Ectodermal cell (in vitro differentiated cells): ENCODE results near the gene HDAC11.
"Not testable (repeated sequence)": the region's sequence is repeated elsewhere in the genome, so short reads cannot be mapped to it uniquely, and the experiment has no call there.

Source experiments
- H3K27ac ChIP-seq: 2 replicates; pipeline ENCODE4 v1.7.0; 2013; ENCODE audit warnings: mild to moderate bottlenecking, low read depth, low read length; ENCODE audit not compliant: insufficient read depth, poor library complexity, severe bottlenecking
- H3K27me3 ChIP-seq: 2 replicates; pipeline ENCODE4 v1.7.0; 2013; ENCODE audit warnings: mild to moderate bottlenecking, low read length; ENCODE audit not compliant: insufficient read depth, control insufficient read depth, poor library complexity, severe bottlenecking
- H3K36me3 ChIP-seq: one replicate; pipeline ENCODE4 v1.7.0; 2013; ENCODE audit warnings: low read length; ENCODE audit not compliant: control insufficient read depth, insufficient read depth
- H3K4me1 ChIP-seq: one replicate; pipeline ENCODE4 v1.7.0; 2013; ENCODE audit warnings: low read length; ENCODE audit not compliant: control insufficient read depth, insufficient read depth
- H3K4me3 ChIP-seq: 2 replicates; pipeline ENCODE4 v1.7.0; 2013; ENCODE audit warnings: low read depth, low read length, control low read depth; ENCODE audit not compliant: insufficient read depth
- H3K9me3 ChIP-seq: 2 replicates; pipeline ENCODE4 v1.7.0; 2013; ENCODE audit warnings: mild to moderate bottlenecking, low read length, moderate library complexity; ENCODE audit not compliant: control insufficient read depth
- WGBS, 2 experiments: methylation state at CpG; one replicate each; pipeline ENCODE4 v1.1.7; 2013; ENCODE audit warnings: missing lambda C conversion rate in 2 of 2; 5-methylcytosine and 5-hydroxymethylcytosine counted together

Gene HDAC11

DNA sequence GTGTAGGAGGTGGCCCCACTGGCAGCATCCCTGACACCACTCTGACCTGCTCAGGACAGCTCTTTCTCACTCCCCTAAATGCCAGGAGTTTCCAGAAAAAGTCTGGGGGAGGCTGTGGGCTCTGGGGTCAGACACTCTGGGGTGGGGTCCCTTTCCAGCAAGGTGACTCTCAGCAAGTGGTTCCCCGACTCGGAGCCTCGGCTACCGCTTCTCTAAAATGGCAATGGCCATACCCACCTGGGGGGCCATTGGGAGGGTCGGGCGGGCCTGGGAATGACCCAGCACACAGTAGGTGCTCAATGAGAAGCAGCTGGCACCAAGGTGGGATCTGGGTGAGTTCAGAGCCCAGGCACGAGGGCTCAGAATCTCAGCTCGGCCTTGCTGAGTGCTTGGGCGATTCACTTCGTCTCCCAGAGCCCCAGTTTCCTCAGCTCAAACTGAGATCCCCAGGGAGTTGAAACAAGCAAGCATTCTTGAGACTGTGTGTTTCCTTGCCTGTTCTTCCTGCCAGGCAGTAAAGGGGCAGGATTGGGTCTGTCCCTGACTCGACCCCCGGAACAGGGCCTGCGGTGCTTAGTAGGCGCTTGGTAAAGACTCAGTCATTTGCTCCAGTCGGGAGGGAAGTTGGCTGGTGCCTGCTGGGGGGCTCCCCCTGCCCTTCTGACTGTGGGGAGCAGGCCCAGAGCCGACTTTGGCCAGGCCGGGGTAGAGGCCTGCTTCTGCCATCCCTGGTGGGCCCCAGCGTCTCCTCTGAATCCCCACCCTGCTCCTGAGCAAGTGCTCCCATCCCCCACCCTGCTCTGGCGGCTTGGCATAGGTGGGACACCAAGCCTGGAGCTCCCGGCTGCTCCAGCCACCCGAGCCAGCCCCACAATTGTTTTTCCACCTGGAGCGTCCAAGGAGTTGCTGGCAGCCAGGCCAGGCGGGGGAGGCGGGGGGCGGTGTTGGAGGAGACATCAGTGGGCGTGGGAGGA, 36.0 kb downstream of the HDAC11 start:
- 88 to 89% methylated on average over 26 of the region's 26 CpGs for WGBS, 2 experiments

DNA sequence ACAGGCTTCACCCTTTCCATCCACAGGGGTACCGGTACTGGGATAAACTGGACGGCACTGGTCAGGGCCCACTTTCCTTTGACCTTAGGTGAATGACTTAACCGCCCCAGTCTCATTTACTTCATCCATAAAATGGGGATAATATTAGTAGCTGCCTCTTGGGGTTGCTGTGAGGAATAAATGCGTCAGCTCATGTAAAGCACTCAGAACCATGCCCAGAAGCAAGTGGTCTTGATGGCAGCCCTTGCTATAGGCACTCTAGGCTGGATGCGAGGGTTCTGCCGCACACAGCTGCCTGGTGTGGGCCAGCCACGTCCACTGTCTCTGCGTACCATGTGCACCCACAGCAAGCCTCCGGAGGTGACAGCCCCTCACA, 36.6 kb downstream of the HDAC11 start:
- Histone ChIP-seq H3K9me3 (no peaks in the 10 kb centered on the region), H3K4me1 (peaks cover 6% of the 10 kb centered on the region), H3K4me3 (no peak overlapping the region), H3K36me3 (no peaks in the 10 kb centered on the region), H3K27me3 (no peaks in the 10 kb centered on the region), H3K27ac (no peak overlapping the region)
- WGBS, 2 experiments, result 94% methylated on average over 8 to 9 of the region's 9 CpGs

More for the DNA sequence above, 36.0 kb downstream of the HDAC11 start:
- H3K27me3 ChIP-seq, result no peaks in the 10 kb centered on the region
- no peaks in the 10 kb centered on the region for H3K9me3 ChIP-seq
- peaks cover 6% of the 10 kb centered on the region for H3K4me1 ChIP-seq
- no peak overlapping the region for H3K27ac ChIP-seq
- no peaks in the 10 kb centered on the region for H3K36me3 ChIP-seq
- H3K4me3 ChIP-seq, result no peak overlapping the region

- Histone ChIP-seq H3K27ac (no peak overlapping the region), H3K9me3 (no peaks in the 10 kb centered on the region), H3K4me3 (no peak overlapping the region), H3K4me1 (peaks cover 6% of the 10 kb centered on the region), H3K27me3 (no peaks in the 10 kb centered on the region), H3K36me3 (no peaks in the 10 kb centered on the region)
- 86 to 88% methylated on average over 18 of the region's 18 CpGs for WGBS, 2 experiments
These were observed 37.3 kb downstream of the HDAC11 start for GRCh38 chr3:13517253-13517977.

GRCh38 chr3:13518516-13518953, 38.4 kb downstream of the HDAC11 start:
- H3K4me1 ChIP-seq, result peaks cover 6% of the 10 kb centered on the region
- 94 to 95% methylated on average over 15 of the region's 15 CpGs for WGBS, 2 experiments

DNA sequence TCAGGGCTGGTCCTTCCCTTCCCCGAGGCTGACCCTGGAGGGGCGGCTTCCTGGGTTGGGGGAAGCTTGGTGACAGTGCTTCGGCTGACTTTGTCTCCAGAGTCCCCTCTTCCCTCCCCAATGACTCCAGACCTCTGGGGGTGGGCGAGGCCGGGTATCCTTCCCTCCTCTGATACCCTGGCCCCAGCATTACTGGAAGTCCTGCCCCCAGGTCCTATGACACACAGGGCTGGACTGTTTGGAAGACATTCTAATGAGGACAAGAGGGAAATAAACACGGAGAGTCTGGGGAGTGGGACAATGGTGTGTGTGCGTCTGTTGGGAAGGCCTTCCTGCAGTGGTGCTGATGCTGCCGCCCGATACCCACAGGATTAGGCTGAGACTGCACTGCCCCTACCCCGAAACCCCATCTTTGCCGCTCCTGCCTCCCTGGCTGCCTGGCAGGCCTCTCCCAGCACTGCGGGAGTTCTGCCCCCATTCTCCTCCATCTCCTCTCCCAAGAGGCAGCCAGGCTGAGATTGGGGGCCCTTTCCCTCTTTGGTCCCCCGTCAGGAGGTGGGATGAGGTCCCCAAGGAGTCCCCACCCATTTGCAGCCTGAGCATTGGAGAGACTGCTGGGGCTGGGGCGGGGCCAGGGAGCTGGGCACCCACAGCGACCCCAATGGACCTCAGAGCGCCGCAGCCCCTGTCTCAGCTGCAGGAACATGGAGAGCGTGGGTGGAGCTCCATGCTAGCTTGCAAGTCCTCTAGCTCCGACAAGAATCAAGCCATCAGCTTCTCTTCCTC, 39.1 kb downstream of the HDAC11 start:
- Histone ChIP-seq H3K9me3 (no peaks in the 10 kb centered on the region), H3K27me3 (no peaks in the 10 kb centered on the region), H3K27ac (no peak overlapping the region), H3K36me3 (no peaks in the 10 kb centered on the region), H3K4me1 (peaks cover 6% of the 10 kb centered on the region), H3K4me3 (no peak overlapping the region)
- WGBS, 2 experiments, result 84 to 85% methylated on average over 19 of the region's 19 CpGs

More at GRCh38 chr3:13518516-13518953, 38.4 kb downstream of the HDAC11 start:
- no peaks in the 10 kb centered on the region for H3K27me3 ChIP-seq
- H3K4me3 ChIP-seq, result no peak overlapping the region
- H3K27ac ChIP-seq, result no peak overlapping the region
- H3K36me3 ChIP-seq, result no peaks in the 10 kb centered on the region
- H3K9me3 ChIP-seq, result no peaks in the 10 kb centered on the region

- H3K36me3 ChIP-seq, result no peaks in the 10 kb centered on the region
- no peak overlapping the region for H3K4me3 ChIP-seq
- 89 to 95% methylated on average over 9 of the region's 9 CpGs for WGBS, 2 experiments
- H3K9me3 ChIP-seq, result no peaks in the 10 kb centered on the region
- H3K4me1 ChIP-seq, result peaks cover 6% of the 10 kb centered on the region
- no peaks in the 10 kb centered on the region for H3K27me3 ChIP-seq
- H3K27ac ChIP-seq, result no peak overlapping the region
These were observed 40.3 kb downstream of the HDAC11 start for GRCh38 chr3:13520326-13520880.

DNA sequence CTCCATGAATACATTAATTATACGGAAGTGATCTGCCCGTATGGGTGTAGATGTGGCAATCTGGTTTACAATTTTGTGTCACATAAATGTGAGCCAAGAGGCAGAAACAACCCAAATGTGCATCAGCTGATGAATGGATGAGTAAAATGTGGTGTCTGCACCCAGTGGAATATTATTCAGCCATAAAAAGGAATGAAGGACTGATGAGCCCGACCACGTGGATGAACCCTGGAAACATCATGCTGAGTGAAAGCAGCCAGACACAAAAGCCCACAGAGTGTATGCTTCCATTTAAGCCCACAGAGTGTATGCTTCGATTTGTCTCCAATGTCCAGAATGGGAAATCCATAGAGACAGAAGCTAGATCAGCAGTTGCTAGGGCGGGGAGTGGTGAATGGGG, 41.2 kb downstream of the HDAC11 start:
- H3K36me3 ChIP-seq, result no peaks in the 10 kb centered on the region
- no peaks in the 10 kb centered on the region for H3K9me3 ChIP-seq
- no peak overlapping the region for H3K27ac ChIP-seq
- H3K4me1 ChIP-seq, result peaks cover 12% of the 10 kb centered on the region
- WGBS, 2 experiments, result 58 to 62% methylated on average over 6 of the region's 6 CpGs
- H3K4me3 ChIP-seq, result no peak overlapping the region
- H3K27me3 ChIP-seq, result no peaks in the 10 kb centered on the region

DNA sequence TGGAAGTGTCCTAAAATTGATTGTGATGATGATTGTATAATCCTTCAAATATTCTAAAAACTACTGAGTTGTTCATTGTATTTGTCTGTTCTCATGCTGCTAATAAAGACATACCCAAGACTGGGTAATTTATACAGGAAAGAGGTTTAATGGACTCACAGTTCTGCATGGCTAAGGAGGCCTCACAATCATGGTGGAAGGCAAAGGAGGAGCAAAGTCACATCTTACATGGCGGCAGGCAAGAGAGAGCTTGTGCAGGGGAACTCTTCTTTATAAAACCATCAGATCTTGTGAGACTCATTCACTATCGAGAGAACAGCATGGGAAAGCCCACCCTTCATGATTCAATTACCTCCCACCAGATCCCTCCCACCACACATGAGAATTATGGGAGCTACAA, 41.6 kb downstream of the HDAC11 start:
- H3K9me3 ChIP-seq, H3K4me3 ChIP-seq, H3K27ac ChIP-seq, H3K27me3 ChIP-seq, H3K36me3 ChIP-seq: not testable (repeated sequence)
- H3K4me1 ChIP-seq, result peaks cover 14% of the 10 kb centered on the region
- WGBS, 2 experiments, result 91 to 96% methylated on average over 2 of the region's 2 CpGs

GRCh38 chr3:13522236-13522635, 42.1 kb downstream of the HDAC11 start:
- 94 to 97% methylated on average over 5 of the region's 5 CpGs for WGBS, 2 experiments
- peaks cover 14% of the 10 kb centered on the region for H3K4me1 ChIP-seq

More at GRCh38 chr3:13522236-13522635, 42.1 kb downstream of the HDAC11 start:
- Histone ChIP-seq H3K9me3 (no peaks in the 10 kb centered on the region), H3K4me3 (no peak overlapping the region), H3K27ac (no peak overlapping the region), H3K27me3 (no peaks in the 10 kb centered on the region), H3K36me3 (no peaks in the 10 kb centered on the region)
